Body of pancreas (tissue), 4 donors: ENCODE measurements around the gene CETP.

Experiments
- POLR2A ChIP-seq, 3 donors: fragments of 450-650 bp; IDR thresholded peaks; one replicate each; pipeline ENCODE4 v1.6.1; 2016; ENCODE audit warnings: antibody characterized with exemption in 3 of 3, mild to moderate bottlenecking in 2 of 3
- TF ChIP-seq, protein P1 (sequence below), 7 experiments: fragments of 450-650 bp in 4 of 7; fragments of 200-600 bp in 3 of 7; sonication (generic) in 3 of 7; IDR thresholded peaks; one replicate each; pipeline ENCODE4 v1.5.1; 2016 to 2019; ENCODE audit warnings: antibody characterized with exemption in 7 of 7

GRCh38 chr16:57013229-57013628 is 51.5 kb downstream of the CETP start:
- TF ChIP-seq, protein P1, sequence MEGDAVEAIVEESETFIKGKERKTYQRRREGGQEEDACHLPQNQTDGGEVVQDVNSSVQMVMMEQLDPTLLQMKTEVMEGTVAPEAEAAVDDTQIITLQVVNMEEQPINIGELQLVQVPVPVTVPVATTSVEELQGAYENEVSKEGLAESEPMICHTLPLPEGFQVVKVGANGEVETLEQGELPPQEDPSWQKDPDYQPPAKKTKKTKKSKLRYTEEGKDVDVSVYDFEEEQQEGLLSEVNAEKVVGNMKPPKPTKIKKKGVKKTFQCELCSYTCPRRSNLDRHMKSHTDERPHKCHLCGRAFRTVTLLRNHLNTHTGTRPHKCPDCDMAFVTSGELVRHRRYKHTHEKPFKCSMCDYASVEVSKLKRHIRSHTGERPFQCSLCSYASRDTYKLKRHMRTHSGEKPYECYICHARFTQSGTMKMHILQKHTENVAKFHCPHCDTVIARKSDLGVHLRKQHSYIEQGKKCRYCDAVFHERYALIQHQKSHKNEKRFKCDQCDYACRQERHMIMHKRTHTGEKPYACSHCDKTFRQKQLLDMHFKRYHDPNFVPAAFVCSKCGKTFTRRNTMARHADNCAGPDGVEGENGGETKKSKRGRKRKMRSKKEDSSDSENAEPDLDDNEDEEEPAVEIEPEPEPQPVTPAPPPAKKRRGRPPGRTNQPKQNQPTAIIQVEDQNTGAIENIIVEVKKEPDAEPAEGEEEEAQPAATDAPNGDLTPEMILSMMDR (IDR thresholded peaks at IDR 0.05), result no peak
- TF ChIP-seq POLR2A (IDR thresholded peaks at IDR 0.05), result no peak
